MM.1S (cell line): ENCODE results near the gene PDE10A.

Source experiments
- DNase-seq: peaks from one replicate; pipeline ENCODE4 v3.0.0-alpha.2; 2015
- H2AFZ ChIP-seq: fragments of 300-600 bp; sonication (generic); 2 replicates; pipeline ENCODE4 v1.6.0; 2016; ENCODE audit warnings: antibody characterized with exemption, low read length
- H3F3A ChIP-seq: fragments of 300-600 bp; sonication (generic); 2 replicates; pipeline ENCODE4 v1.6.1; 2016; ENCODE audit warnings: mild to moderate bottlenecking, antibody characterized with exemption, low read length, moderate library complexity, mixed read lengths; ENCODE audit not compliant: insufficient read depth
- H3K27ac ChIP-seq: fragments of 300-600 bp; sonication (generic); 2 replicates; pipeline ENCODE4 v1.5.1; 2016; ENCODE audit warnings: mild to moderate bottlenecking, low read length
- H3K27me3 ChIP-seq: fragments of 300-600 bp; sonication (generic); replicated peaks from 2 replicates; pipeline ENCODE4 v1.6.0; 2016; ENCODE audit warnings: low read length; ENCODE audit not compliant: insufficient read depth
- H3K36me3 ChIP-seq: fragments of 300-600 bp; sonication (generic); replicated peaks from 2 replicates; pipeline ENCODE4 v1.6.1; 2016; ENCODE audit warnings: mild to moderate bottlenecking, low read length, mixed read lengths; ENCODE audit not compliant: insufficient read depth
- H3K4me1 ChIP-seq: fragments of 300-600 bp; sonication (generic); 2 replicates; pipeline ENCODE4 v1.6.1; 2016; ENCODE audit warnings: low read length, mixed read lengths
- H3K4me2 ChIP-seq: fragments of 300-600 bp; sonication (generic); 2 replicates; pipeline ENCODE4 v1.6.0; 2016; ENCODE audit warnings: low read depth, low read length
- H3K4me3 ChIP-seq: fragments of 300-600 bp; sonication (generic); 2 replicates; pipeline ENCODE4 v1.5.1; 2016; ENCODE audit warnings: low read length, mixed read lengths
- H3K79me2 ChIP-seq: fragments of 300-600 bp; sonication (generic); 2 replicates; pipeline ENCODE4 v1.6.1; 2016; ENCODE audit warnings: mixed run types, low read length, mixed read lengths
- H3K9ac ChIP-seq: fragments of 300-600 bp; sonication (generic); 2 replicates; pipeline ENCODE4 v1.6.1; 2016; ENCODE audit warnings: low read length, mixed read lengths
- H3K9me2 ChIP-seq: fragments of 300-600 bp; sonication (generic); replicated peaks from 2 replicates; pipeline ENCODE4 v1.6.1; 2016; ENCODE audit warnings: mild to moderate bottlenecking, low read length, mixed read lengths; ENCODE audit not compliant: insufficient read depth
- H3K9me3 ChIP-seq: fragments of 300-600 bp; sonication (generic); replicated peaks from 2 replicates; pipeline ENCODE4 v1.6.1; 2016; ENCODE audit warnings: mild to moderate bottlenecking, low read length, mixed read lengths; ENCODE audit not compliant: insufficient read depth
- H4K20me1 ChIP-seq: fragments of 300-600 bp; sonication (generic); 2 replicates; pipeline ENCODE4 v1.6.1; 2016; ENCODE audit warnings: mild to moderate bottlenecking, low read length, moderate library complexity, mixed read lengths; ENCODE audit not compliant: insufficient read depth
- EZH2 ChIP-seq: fragments of 300-600 bp; sonication (generic); optimal IDR thresholded peaks from 2 replicates; pipeline ENCODE3; 2017; ENCODE audit warnings: low read depth, mild to moderate bottlenecking, antibody characterized with exemption, low read length, mixed read lengths
- EZH2phosphoT487 ChIP-seq: fragments of 300-600 bp; sonication (generic); IDR thresholded peaks from 2 replicates; pipeline ENCODE4 v1.6.1; 2018; ENCODE audit warnings: antibody characterized with exemption, low read length
- TF ChIP-seq, protein P1 (sequence below): fragments of 300-600 bp; sonication (generic); IDR thresholded peaks from 2 replicates; pipeline ENCODE4 v1.5.1; 2016; ENCODE audit warnings: antibody characterized with exemption, low read length, mixed read lengths

The PDE10A gene

DNA sequence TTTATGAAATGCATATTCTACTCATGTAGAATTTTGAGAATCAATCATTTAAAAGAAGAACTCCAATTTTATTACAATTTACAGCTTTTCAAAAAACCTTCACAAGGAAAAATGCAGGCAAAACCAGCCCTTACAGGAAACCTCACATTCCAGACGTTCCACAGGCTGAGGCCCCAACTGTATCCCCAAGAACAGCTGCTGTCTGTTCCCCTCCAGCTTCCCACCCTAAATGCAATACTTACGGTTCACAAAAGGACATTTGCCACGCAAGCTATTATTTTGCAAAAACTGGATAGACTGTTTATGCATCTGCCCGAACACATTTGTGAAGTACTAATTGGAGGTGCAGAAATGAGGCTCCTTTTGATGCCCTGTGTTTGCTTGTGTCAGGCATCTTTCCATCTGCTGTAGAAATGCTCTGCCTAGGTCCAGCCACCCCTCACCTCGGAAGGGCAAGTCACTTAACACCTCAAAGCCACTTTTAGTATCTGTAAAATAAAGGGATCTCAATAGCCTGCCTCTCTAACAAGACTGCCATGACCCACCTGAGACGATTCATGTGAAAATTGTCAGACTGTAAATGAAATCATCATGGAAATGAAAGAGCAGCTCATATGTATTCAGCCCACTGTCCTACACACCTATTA, 26.5 kb downstream of the PDE10A start:
- no peaks in the 10 kb centered on the region for H3K27me3 ChIP-seq
- no peak for DNase-seq
- no peaks in the 10 kb centered on the region for H3K4me1 ChIP-seq
- no peaks in the 10 kb centered on the region for H4K20me1 ChIP-seq
- TF ChIP-seq EZH2phosphoT487: no peak
- no peak for TF ChIP-seq EZH2
- TF ChIP-seq, protein P1, sequence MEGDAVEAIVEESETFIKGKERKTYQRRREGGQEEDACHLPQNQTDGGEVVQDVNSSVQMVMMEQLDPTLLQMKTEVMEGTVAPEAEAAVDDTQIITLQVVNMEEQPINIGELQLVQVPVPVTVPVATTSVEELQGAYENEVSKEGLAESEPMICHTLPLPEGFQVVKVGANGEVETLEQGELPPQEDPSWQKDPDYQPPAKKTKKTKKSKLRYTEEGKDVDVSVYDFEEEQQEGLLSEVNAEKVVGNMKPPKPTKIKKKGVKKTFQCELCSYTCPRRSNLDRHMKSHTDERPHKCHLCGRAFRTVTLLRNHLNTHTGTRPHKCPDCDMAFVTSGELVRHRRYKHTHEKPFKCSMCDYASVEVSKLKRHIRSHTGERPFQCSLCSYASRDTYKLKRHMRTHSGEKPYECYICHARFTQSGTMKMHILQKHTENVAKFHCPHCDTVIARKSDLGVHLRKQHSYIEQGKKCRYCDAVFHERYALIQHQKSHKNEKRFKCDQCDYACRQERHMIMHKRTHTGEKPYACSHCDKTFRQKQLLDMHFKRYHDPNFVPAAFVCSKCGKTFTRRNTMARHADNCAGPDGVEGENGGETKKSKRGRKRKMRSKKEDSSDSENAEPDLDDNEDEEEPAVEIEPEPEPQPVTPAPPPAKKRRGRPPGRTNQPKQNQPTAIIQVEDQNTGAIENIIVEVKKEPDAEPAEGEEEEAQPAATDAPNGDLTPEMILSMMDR: no peak
- H3K79me2 ChIP-seq: no peaks in the 10 kb centered on the region
- H3F3A ChIP-seq: no peaks in the 10 kb centered on the region
- no peak overlapping the region for H2AFZ ChIP-seq
- H3K9ac ChIP-seq: no peak overlapping the region
- H3K27ac ChIP-seq: no peak overlapping the region
- no peaks in the 10 kb centered on the region for H3K36me3 ChIP-seq
- H3K4me2 ChIP-seq: no peak overlapping the region
- no peaks in the 10 kb centered on the region for H3K9me2 ChIP-seq
- no peaks in the 10 kb centered on the region for H3K9me3 ChIP-seq
- no peak overlapping the region for H3K4me3 ChIP-seq

DNA sequence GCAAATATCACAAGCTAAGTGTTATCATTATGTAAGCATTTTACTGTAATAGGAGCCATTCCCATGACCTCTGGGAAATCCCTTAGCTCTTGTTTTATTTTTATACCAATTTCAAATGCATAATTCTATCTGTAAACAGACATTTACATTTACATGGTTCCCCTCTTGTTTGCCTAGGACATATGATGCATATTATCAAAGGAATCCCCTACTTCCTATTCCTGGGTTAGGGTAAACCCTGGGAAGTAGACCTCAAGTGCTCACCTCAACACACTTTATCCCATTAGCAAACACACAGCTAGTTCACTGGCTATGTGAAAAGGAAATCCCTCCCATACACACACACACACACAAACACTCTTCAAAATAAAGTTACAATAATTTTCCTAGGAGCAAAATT, 27.1 kb downstream of the PDE10A start:
- H3K27ac ChIP-seq: no peak overlapping the region
- TF ChIP-seq, protein P1: no peak
- no peak for TF ChIP-seq EZH2phosphoT487
- no peak for TF ChIP-seq EZH2
- no peaks in the 10 kb centered on the region for H4K20me1 ChIP-seq
- H3K4me1 ChIP-seq: no peaks in the 10 kb centered on the region
- H3F3A ChIP-seq: no peaks in the 10 kb centered on the region
- no peak overlapping the region for H2AFZ ChIP-seq
- no peak overlapping the region for H3K4me3 ChIP-seq
- no peak overlapping the region for H3K9ac ChIP-seq
- H3K4me2 ChIP-seq: no peak overlapping the region
- no peaks in the 10 kb centered on the region for H3K36me3 ChIP-seq
- H3K9me2 ChIP-seq: no peaks in the 10 kb centered on the region
- H3K27me3 ChIP-seq: no peaks in the 10 kb centered on the region
- no peak for DNase-seq
- H3K9me3 ChIP-seq: no peaks in the 10 kb centered on the region
- no peaks in the 10 kb centered on the region for H3K79me2 ChIP-seq

DNA sequence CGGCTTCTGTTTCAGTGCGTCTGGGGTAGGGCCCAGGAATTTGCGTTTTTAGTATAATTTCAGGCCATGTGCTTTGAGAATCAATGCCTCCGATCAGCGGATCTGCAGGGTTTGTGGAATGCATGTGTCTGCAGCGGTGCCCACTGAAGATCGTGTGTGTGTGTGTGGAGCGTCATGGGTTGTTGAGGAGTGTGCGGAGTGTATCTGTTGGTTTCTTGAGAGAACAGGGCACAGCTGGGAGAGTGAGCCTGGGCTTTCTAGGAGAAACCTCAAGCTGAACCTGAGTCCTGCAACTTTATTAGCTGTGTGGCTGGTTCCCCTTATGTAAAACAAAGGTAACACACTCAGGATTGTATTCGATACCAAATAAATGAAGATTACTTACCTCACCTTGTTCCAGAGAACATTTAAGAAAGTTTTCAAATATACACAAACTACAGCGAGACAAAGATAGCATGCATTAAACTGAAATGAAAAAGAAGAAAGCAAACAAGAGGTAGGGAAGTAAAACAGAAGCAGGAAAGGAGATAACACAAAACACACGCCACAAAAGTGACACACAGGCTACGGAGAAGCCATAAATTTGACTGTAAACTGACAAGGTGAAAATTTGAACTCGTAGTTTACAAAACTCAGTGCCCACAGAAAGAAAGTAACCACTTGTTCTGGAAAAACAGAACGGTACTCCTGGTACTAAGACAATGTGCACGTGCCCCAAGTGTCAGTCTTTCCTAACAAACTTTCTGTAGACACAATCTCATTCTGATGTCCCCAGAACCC, 28.8 kb downstream of the PDE10A start:
- no peak overlapping the region for H2AFZ ChIP-seq
- H3K4me3 ChIP-seq: no peak overlapping the region
- H3K9me3 ChIP-seq: no peaks in the 10 kb centered on the region
- H3K4me1 ChIP-seq: no peaks in the 10 kb centered on the region
- TF ChIP-seq, protein P1: no peak
- TF ChIP-seq EZH2phosphoT487: no peak
- no peak for TF ChIP-seq EZH2
- DNase-seq: no peak
- no peaks in the 10 kb centered on the region for H3K79me2 ChIP-seq
- no peak overlapping the region for H3K4me2 ChIP-seq
- H3K9ac ChIP-seq: no peak overlapping the region
- no peaks in the 10 kb centered on the region for H3K27me3 ChIP-seq
- no peaks in the 10 kb centered on the region for H3K9me2 ChIP-seq
- H3F3A ChIP-seq: no peaks in the 10 kb centered on the region
- H3K27ac ChIP-seq: no peak overlapping the region
- no peaks in the 10 kb centered on the region for H4K20me1 ChIP-seq
- H3K36me3 ChIP-seq: no peaks in the 10 kb centered on the region
